Measurements from ENCODE around the gene MTHFD1.

The MTHFD1 gene

GRCh38 chr14:64450255-64450654 is 62.1 kb downstream of the MTHFD1 start:
- DNase-seq: no peak

GRCh38 chr14:64454671-64455070 is 66.5 kb downstream of the MTHFD1 start:
- DNase-seq: no peak

- DNase-seq: no peak
Observed at GRCh38 chr14:64459405-64460136, 71.4 kb downstream of the MTHFD1 start.

- DNase-seq: no peak
Observed at GRCh38 chr14:64461221-64461620, 73.1 kb downstream of the MTHFD1 start.

GRCh38 chr14:64463195-64463594 is 75.0 kb downstream of the MTHFD1 start:
- no peak for DNase-seq

- DNase-seq: no peak
Observed at GRCh38 chr14:64463873-64464272, 75.7 kb downstream of the MTHFD1 start.

GRCh38 chr14:64464651-64465050 is 76.5 kb downstream of the MTHFD1 start:
- DNase-seq: no peak

GRCh38 chr14:64465191-64465822 is 77.2 kb downstream of the MTHFD1 start, which contains the start of gene AKAP5:
TSS of gene AKAP5 (plus strand) at chr14:64465499. CDS start at chr14:64468395, 2,896 bp downstream.
- peak; percentile 21 to 63 for DNase-seq

GRCh38 chr14:64465831-64466554 is 77.8 kb downstream of the MTHFD1 start:
- no peak for DNase-seq

- DNase-seq: no peak
Observed at GRCh38 chr14:64467101-64467500, 78.9 kb downstream of the MTHFD1 start.

GRCh38 chr14:64467566-64467965 is 79.4 kb downstream of the MTHFD1 start:
- no peak for DNase-seq

- no peak for DNase-seq
Observed at GRCh38 chr14:64468451-64468850, 80.3 kb downstream of the MTHFD1 start.

- DNase-seq: no peak
Observed at GRCh38 chr14:64474041-64474440, 85.9 kb downstream of the MTHFD1 start.

GRCh38 chr14:64474698-64475097 is 86.5 kb downstream of the MTHFD1 start:
- no peak for DNase-seq

- no peak for DNase-seq
Observed at GRCh38 chr14:64475585-64476273, 87.6 kb downstream of the MTHFD1 start.

- DNase-seq: no peak
Observed at GRCh38 chr14:64476438-64476837, 88.3 kb downstream of the MTHFD1 start.

- DNase-seq: peak in 1 of 2 donors; percentile 37
Observed at GRCh38 chr14:64478634-64479250, 90.6 kb downstream of the MTHFD1 start.

GRCh38 chr14:64488590-64489099 is 100.5 kb downstream of the MTHFD1 start:
- DNase-seq: no peak

- DNase-seq: no peak
Observed at GRCh38 chr14:64491637-64492036, 103.5 kb downstream of the MTHFD1 start.

- no peak for DNase-seq
Observed at GRCh38 chr14:64493455-64493854, 105.3 kb downstream of the MTHFD1 start.

- no peak for DNase-seq
Observed at GRCh38 chr14:64495252-64495651, 107.1 kb downstream of the MTHFD1 start.

GRCh38 chr14:64496764-64497163 is 108.6 kb downstream of the MTHFD1 start:
- DNase-seq: no peak

Measured in hippocampal formation (tissue), 2 donors.